B cell (primary cell): ENCODE measurements around the gene TOPBP1.

ENCODE experiments used
- EZH2 ChIP-seq: IDR thresholded peaks from 2 replicates; pipeline ENCODE4 v1.6.1; 2012; ENCODE audit warnings: borderline replicate concordance, low read depth, mild to moderate bottlenecking, moderate library complexity, low read length; ENCODE audit not compliant: insufficient read depth, poor library complexity, severe bottlenecking
- TF ChIP-seq, protein P1 (sequence below): fragments of 200-600 bp; IDR thresholded peaks from one replicate; pipeline ENCODE4 v1.8.0; 2022; ENCODE audit warnings: antibody characterized with exemption, mild to moderate bottlenecking

DNA sequence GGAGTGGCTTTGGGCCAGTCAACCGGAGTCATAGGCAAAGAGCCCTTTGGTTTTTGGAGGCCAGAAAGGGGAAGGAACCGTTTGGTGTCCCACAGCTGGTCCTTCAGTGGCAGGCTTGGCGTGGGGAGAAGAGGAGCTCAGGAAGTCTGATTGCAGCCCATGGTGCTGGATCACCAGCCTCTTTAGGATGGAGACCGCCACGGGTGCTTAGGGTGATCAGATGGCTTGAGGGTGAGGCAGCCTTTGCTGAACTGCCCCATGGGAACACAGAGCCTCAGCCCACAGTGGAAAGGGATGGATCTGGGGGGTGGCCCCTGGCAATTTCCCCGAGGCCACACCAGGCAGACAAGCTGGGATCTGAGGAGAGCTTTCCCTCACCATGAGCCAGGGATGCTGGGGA, 38.6 kb upstream of the TOPBP1 start:
- TF ChIP-seq, protein P1, sequence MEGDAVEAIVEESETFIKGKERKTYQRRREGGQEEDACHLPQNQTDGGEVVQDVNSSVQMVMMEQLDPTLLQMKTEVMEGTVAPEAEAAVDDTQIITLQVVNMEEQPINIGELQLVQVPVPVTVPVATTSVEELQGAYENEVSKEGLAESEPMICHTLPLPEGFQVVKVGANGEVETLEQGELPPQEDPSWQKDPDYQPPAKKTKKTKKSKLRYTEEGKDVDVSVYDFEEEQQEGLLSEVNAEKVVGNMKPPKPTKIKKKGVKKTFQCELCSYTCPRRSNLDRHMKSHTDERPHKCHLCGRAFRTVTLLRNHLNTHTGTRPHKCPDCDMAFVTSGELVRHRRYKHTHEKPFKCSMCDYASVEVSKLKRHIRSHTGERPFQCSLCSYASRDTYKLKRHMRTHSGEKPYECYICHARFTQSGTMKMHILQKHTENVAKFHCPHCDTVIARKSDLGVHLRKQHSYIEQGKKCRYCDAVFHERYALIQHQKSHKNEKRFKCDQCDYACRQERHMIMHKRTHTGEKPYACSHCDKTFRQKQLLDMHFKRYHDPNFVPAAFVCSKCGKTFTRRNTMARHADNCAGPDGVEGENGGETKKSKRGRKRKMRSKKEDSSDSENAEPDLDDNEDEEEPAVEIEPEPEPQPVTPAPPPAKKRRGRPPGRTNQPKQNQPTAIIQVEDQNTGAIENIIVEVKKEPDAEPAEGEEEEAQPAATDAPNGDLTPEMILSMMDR: no peak
- no peak for TF ChIP-seq EZH2
